Glutamatergic neuron (in vitro differentiated cells): ENCODE measurements around the gene ASB1. TPM values are rescaled to one million over a fixed set of nuclear protein-coding genes. Genes with fewer than 3 reads are reported as not detected.

Source experiments
- DNase-seq: peaks from one replicate; pipeline ENCODE4 v3.0.0; 2022
- H3K27ac Mint-ChIP-seq: one replicate; pipeline ENCODE4 v1.8.0; 2020; ENCODE audit warnings: mild to moderate bottlenecking, mixed read lengths, inconsistent platforms; ENCODE audit not compliant: unreplicated experiment
- H3K27me3 Mint-ChIP-seq: one replicate; pipeline ENCODE4 v1.8.0; 2020; ENCODE audit warnings: mild to moderate bottlenecking, moderate library complexity, mixed read lengths, inconsistent platforms; ENCODE audit not compliant: unreplicated experiment
- H3K36me3 Mint-ChIP-seq: one replicate; pipeline ENCODE4 v1.8.0; 2020; ENCODE audit warnings: mild to moderate bottlenecking, mixed read lengths, inconsistent platforms; ENCODE audit not compliant: unreplicated experiment
- H3K4me1 Mint-ChIP-seq: one replicate; pipeline ENCODE4 v1.8.0; 2020; ENCODE audit warnings: mild to moderate bottlenecking, low read depth, mixed read lengths, inconsistent platforms; ENCODE audit not compliant: unreplicated experiment
- H3K4me3 Mint-ChIP-seq: one replicate; pipeline ENCODE4 v1.8.0; 2020; ENCODE audit warnings: mild to moderate bottlenecking, mixed read lengths, inconsistent platforms; ENCODE audit not compliant: unreplicated experiment
- H3K9me3 Mint-ChIP-seq: one replicate; pipeline ENCODE4 v1.8.0; 2020; ENCODE audit warnings: mild to moderate bottlenecking, moderate library complexity, mixed read lengths, inconsistent platforms; ENCODE audit not compliant: unreplicated experiment
- total RNA-seq: library from RNA; stranded (reverse); fragmentation: NEBNext Ultra II Directional; extraction: Animal tissue kit (Norgen Biotek cat#: 25700); gene quantifications from one replicate; pipeline ENCODE4 v1.2.1, GENCODE V29; 2021; ENCODE audit not compliant: unreplicated experiment
- TF ChIP-seq, protein P1 (sequence below): fragments of 200-600 bp; sonication (generic); IDR thresholded peaks from one replicate; pipeline ENCODE4 v1.5.0; 2021; ENCODE audit not compliant: partially characterized antibody, unreplicated experiment

ASB1 gene
- total RNA-seq, 1 donor from 2014 or later, result 36.1 TPM

GRCh38 chr2:238445409-238446190 is 18.9 kb downstream of the ASB1 start:
- Mint-ChIP-seq H3K4me1 (peaks cover 35% of the 10 kb centered on the region), H3K27ac (peak overlapping the region; percentile 63), H3K27me3 (peaks cover 6% of the 10 kb centered on the region), H3K36me3 (peaks cover 16% of the 10 kb centered on the region), H3K4me3 (no peak overlapping the region), H3K9me3 (peaks cover 3% of the 10 kb centered on the region)
- TF ChIP-seq, protein P1, sequence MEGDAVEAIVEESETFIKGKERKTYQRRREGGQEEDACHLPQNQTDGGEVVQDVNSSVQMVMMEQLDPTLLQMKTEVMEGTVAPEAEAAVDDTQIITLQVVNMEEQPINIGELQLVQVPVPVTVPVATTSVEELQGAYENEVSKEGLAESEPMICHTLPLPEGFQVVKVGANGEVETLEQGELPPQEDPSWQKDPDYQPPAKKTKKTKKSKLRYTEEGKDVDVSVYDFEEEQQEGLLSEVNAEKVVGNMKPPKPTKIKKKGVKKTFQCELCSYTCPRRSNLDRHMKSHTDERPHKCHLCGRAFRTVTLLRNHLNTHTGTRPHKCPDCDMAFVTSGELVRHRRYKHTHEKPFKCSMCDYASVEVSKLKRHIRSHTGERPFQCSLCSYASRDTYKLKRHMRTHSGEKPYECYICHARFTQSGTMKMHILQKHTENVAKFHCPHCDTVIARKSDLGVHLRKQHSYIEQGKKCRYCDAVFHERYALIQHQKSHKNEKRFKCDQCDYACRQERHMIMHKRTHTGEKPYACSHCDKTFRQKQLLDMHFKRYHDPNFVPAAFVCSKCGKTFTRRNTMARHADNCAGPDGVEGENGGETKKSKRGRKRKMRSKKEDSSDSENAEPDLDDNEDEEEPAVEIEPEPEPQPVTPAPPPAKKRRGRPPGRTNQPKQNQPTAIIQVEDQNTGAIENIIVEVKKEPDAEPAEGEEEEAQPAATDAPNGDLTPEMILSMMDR, result no peak
- no peak for DNase-seq

DNA sequence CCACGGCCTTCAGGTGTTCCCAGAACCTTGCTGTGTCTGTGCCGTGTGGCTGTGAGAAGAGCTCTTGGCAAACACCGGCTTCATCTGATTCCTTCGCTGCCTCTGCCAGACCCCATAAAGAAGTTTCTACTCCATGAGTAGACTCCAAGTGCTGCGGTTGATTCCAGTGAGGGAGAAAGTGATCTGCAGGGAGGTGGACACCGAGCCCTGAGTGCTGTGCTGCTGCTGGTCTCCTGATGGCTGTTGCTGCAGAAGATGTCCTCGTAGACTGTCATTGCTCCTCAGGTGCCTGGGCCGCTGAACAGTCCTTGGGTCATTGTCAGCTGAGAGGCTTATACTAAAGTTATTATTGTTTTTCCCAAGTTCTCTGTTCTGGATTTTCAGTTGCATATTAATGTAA is 19.6 kb downstream of the ASB1 start:
- peaks cover 16% of the 10 kb centered on the region for H3K36me3 Mint-ChIP-seq
- peak overlapping the region; percentile 52 for H3K27ac Mint-ChIP-seq
- no peak for DNase-seq
- TF ChIP-seq, protein P1, result no peak
- H3K27me3 Mint-ChIP-seq, result peaks cover 6% of the 10 kb centered on the region
- H3K4me1 Mint-ChIP-seq, result peaks cover 34% of the 10 kb centered on the region
- no peak overlapping the region for H3K4me3 Mint-ChIP-seq
- H3K9me3 Mint-ChIP-seq, result peaks cover 3% of the 10 kb centered on the region

- Mint-ChIP-seq H3K9me3 (peaks cover 3% of the 10 kb centered on the region), H3K27me3 (peaks cover 6% of the 10 kb centered on the region), H3K27ac (no peak overlapping the region), H3K4me1 (peaks cover 26% of the 10 kb centered on the region), H3K36me3 (peaks cover 25% of the 10 kb centered on the region), H3K4me3 (no peak overlapping the region)
- TF ChIP-seq, protein P1, result no peak
- DNase-seq, result no peak
Measured at GRCh38 chr2:238448031-238448955, 21.6 kb downstream of the ASB1 start.

GRCh38 chr2:238449241-238449640 is 22.5 kb downstream of the ASB1 start:
- peaks cover 26% of the 10 kb centered on the region for H3K4me1 Mint-ChIP-seq
- H3K27me3 Mint-ChIP-seq, result peaks cover 6% of the 10 kb centered on the region
- peaks cover 3% of the 10 kb centered on the region for H3K9me3 Mint-ChIP-seq
- peaks cover 28% of the 10 kb centered on the region for H3K36me3 Mint-ChIP-seq
- H3K4me3 Mint-ChIP-seq, result no peak overlapping the region
- no peak overlapping the region for H3K27ac Mint-ChIP-seq
- TF ChIP-seq, protein P1, result no peak
- no peak for DNase-seq
